Stimulated activated CD4-positive, alpha-beta T cell treated with anti-CD3 and anti-CD28 coated beads, Interleukin-12 subunit alpha, Interleukin-12 subunit beta, amount 100 ng/mL, for 24 hours (primary cell): ENCODE measurements around the gene ITPK1.

Experiments
- DNase-seq, 2 experiments: peaks; one replicate each; pipeline ENCODE4 v3.0.0-alpha.2; 2020; ENCODE audit warnings: low read depth in 2 of 2

Gene ITPK1

GRCh38 chr14:93028724-93029076 is 87.0 kb downstream of the ITPK1 start:
- no peak for DNase-seq

GRCh38 chr14:93027810-93028723 is 87.7 kb downstream of the ITPK1 start:
- DNase-seq: no peak

DNA sequence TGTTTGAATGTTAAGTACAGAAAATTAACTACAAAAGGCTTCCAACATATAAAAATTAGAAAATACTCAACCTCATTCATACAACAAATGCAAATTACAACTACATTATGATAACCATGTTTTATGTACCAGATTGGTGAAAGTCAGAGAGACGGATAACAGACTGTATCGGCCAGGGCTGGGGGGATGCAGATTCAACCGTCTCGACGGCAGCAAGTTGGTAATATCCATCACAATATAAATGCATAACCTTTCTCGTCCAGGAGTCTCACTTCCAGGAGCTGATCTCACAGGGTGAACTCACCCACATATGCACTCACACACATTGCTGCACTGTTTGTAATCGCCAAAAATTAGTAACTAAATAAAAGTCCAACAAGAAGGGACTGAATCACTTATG is 89.4 kb downstream of the ITPK1 start:
- DNase-seq: no peak

- DNase-seq: no peak
Observed at GRCh38 chr14:93025055-93025454, 90.7 kb downstream of the ITPK1 start.

- no peak for DNase-seq
Observed at GRCh38 chr14:93024493-93024892, 91.2 kb downstream of the ITPK1 start.

DNA sequence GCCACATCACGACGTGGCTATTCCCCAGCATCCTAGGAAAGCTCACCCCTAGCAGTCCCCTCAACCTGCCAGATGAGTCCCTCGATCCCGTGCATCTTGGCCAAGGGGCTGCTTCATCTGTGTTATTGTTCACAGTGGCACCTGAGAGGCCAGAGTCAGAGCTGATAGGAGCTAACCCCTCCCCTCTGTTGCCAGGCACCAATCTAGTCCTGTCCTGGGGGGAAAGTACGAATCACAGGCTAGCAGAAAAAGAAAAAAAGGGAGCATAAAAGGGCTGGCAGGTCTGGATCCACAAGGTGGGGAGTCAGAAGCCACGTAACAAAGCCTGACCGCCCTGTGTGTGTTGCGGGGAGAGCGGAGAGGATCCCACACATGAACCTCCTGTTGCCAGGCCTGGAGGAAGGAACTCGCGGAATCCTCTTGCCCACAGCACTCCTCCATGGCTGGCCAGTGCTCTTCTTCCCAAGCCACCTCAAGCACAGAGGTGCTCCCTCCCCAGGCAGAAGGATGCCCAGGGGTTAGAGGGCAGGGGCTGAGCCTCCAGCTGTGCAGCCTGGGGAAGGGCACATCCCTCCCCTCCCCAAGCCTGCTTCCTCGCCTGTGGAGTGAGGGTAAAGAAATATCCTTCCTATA is 91.8 kb downstream of the ITPK1 start:
- DNase-seq: no peak

DNA sequence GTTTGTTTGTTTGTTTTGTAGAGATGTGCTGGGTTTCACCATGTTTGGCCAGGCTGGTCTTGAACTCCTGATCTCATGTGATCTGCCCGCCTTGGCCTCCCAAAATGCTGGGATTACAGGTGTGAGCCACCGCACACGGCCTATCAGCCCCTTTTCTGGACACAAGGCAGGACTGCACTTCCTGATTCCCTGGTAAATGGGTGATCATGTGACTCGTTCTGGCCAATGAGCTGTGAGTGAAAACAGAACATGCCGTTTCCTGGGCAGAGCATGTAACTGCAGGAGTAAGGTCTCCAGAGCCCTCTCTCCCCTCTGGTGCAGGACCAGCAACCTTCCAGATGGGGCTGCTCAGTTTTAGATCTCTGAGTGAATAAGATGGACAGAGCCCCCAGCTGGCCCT is 92.7 kb downstream of the ITPK1 start:
- DNase-seq: peak in 1 of 2 experiments; percentile 14

DNA sequence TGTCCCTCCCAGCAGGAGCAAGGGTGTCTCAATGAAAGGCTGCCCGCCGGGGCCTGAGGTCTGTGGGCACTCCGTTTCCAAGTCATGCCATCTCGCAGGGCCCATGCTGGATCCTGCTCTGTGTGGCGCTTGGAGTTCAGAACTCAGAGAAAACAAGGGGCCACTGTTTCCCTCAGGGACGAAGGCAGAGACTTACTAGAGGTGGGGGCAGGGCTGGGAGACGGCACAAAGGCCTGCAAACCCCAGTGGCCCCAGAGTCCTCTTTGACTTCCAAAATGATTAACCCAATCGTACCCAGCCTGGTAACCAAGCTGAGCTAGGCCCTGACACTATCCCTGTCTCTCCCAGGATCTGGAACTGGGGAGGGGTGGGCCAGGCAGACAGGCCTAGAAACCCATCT is 95.8 kb downstream of the ITPK1 start:
- DNase-seq: no peak

DNA sequence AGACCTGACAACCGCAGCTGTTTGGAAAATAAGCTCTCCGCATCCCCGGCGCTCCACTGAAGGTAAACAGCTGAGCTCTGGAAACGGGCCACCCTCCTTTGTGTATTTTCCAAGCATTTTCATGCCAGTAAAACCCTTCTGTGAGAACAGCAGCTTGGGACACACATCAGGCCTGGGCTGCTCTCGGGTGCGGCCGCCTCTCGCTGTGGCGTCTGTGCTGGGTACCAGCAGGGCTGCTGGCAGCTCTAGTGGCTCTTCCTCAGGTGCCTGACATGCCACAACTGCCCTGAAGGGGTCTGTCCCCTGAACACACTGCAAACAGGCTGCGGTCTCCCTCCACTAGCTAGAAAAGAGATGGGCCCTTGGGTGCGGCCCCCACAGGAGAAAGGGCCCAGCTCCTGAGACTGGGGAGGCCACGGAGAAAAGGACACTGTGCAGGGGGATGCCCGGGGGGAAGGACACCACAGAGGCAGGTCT is 96.3 kb downstream of the ITPK1 start:
- DNase-seq: no peak

GRCh38 chr14:93018366-93018765 is 97.4 kb downstream of the ITPK1 start:
- DNase-seq: no peak

DNA sequence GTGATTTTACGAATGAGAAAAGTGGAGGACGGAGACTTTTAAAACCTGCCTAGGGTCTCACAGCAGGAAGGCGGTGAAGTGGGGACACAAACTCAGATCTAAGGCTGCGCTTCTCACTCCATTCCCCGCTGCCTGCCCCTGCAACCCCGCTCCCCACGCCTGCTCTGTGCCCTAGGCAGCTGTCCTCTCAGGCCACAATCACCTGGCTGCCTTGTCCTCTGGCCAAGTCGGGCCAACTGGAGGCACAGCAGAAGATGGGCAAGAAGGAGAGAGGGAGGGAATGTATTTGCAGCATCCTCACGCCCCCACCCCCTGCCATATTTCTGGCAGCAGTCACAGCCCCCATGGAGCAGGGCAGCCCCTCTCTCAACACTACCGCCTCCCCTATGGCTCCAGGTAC is 97.8 kb downstream of the ITPK1 start:
- DNase-seq: no peak

- no peak for DNase-seq
Observed at GRCh38 chr14:93017301-93017797, 98.4 kb downstream of the ITPK1 start.

- no peak for DNase-seq
Observed at GRCh38 chr14:93016275-93016845, 99.4 kb downstream of the ITPK1 start.

GRCh38 chr14:93015505-93015904 is 100.2 kb downstream of the ITPK1 start:
- DNase-seq: no peak

- no peak for DNase-seq
Observed at GRCh38 chr14:93015064-93015463, 100.7 kb downstream of the ITPK1 start.

DNA sequence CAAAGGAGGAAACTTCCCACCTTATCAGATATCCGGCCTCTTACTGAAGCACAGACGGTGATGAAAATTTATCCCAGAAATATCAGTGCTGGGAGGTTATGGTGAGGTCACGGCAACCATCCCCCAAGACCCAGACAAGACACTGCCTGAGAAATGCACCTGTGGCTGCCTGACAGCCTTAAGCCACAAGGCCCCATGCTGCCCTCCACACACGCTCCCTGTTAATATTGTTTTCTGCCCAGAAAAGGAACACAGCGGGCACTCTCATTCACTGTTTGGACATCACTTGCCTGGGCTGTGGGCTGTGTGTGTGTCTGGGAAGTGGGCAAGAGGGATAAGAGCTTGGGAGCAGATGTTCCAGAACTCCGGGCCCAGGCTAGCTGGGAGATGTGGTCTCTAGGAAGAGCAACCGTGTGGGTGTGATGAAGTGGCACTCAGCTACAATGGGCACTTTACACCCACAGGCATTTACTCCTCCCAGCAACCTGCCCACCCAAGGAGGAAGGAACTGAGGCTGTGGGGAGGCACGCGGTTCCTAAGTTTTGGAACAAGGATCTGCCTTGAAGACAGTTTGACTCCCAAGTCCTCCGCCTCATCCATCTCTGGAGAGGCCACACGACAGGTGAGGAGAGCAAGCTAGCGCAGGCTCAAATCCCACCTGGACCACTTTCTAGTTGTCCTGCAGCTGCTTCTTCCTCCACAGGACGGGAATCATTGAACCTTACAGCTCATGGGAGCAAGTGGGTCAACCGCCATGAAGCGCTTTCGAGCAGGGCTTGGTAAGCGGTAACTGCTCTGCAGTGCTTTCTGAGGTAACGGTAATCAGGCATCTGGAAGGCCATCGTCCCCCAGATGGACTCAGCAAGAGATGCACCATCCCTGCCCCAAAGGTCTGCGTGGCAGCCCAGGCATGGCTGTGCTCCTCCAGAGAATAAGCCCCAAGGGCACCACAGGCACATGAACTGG is 101.4 kb downstream of the ITPK1 start:
- no peak for DNase-seq

DNA sequence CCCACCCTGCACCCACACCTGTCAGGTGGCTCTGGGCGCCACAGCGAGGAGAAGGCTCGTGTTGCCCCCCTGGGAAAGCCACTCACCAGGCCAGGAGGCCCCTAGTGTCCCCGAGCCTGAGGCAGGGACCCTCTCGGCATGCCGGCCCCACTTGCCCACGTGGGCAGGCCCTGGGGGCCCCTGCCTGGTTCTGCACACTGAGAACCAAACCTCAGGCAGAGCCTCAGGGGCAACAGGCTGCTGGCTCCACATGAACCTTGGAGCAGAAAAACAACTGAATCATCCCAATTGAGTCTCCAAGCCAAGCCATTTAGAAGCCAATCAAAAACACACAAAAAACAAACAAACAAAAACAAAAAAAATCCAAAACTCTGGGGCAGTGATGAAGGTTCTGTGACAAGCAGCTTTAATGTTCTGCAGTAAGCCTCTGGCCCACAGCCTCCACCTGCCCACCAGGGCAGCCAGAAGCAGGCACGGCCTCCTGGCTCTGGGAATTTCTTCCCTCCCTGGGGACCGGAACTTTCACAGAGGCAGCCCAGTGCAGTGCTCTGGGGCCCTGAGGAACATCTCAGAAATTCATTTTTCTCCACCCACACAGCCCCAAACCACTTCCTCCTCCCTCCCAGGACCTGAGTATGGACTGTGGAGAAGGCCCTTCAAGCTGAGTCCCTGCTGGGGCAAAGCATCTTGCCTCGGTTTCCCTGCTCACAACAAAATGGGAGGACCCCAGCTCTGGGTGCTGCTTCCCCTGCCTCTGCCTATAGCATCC is 102.6 kb downstream of the ITPK1 start:
- no peak for DNase-seq

DNA sequence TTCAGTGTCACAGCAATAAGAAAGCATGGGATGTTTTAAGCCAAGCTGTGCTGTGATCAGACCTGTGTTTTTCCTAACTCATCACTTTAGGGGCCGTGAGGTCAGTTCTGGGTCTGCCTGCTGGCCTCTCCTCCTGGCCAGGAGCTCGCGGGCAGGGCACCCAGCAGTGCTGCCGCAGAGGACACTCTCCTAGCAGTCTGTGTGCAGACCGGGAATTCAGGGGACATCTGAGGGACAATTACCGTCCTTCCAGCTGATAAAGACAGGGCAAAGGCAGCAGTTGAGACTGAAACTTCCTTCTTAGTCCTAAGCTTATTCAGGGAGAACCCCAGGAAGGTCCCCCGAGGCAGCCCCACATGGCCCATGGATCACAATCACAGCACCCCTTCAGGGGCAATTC is 103.2 kb downstream of the ITPK1 start:
- DNase-seq: no peak

DNA sequence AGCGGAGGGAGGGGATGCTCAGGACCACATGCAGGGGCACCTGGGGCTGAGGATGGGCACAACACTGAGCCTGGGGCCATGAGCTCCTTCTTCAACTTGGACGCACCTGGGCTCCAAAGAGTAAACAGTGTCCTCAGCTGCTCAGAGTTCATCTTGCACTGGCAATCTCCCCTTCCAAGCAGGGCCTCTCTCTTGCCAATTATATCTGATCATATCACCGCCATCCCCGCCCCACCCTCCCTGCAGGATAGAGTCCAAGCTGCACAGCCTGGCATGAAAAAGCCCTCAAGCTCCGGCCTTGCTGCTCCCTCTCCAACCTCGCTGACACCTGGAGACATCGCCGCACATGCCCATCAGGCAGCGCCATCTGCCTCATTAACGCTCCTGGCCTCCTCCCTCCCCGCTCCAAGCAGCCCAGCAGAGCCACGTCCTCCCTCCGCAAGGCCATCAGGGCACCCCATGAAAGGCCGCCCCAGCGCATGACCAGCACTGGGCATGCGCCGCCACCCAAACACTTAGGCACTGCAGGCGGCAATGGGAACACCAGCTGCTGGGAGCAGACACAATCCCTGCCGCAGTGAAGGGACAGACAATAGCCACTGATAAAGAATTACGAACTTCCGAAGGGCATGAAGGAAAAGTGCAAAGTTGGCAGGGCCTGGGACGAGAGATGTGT is 103.9 kb downstream of the ITPK1 start:
- no peak for DNase-seq

GRCh38 chr14:93011141-93011529 is 104.6 kb downstream of the ITPK1 start:
- no peak for DNase-seq
